Measurements from ENCODE around the gene DLL4. TPM values are rescaled to one million over a fixed set of nuclear protein-coding genes. Genes with fewer than 3 reads are reported as not detected.

Gene DLL4
- total and polyA plus RNA-seq, 2 donors (not counting 1 experiment from before 2014, with no cell fraction given), result 0.07 to 0.30 TPM

DNA sequence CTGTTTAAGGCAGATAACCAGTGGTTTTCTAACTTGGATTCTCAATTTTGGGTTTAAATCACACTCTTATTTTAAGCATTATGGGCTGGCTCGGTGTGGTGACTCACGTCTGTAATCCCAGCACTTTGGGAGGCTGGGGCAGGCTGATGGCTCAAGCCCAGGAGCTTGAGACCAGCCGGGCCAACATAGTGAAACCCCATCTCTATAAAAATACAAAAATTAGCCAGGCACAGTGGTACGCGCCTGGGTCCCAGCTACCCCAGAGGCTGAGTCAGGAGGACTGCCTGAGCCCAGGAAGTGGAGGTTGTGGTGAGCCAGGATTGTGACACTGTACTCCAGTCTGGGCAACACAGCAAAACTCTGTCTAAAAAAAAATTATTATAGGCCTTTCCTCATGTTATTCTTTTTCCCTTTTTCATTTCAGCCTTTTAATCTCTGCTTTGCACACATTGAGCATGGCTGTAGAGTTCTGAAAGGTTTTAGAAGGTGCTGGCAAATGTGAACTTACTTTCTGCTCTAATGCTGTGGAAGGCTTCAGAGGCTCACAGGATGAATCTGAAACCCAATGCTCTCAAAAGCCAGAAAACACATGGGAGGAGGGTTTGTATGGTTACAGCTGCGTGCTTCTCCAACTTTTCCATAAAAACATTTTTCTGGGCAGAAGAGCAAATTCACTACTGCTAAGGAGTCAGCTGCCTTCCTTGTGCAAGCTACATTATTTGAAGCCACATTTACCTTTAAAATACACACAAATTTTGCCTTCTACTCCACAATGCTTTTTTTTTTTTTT, 56.6 kb downstream of the DLL4 start:
- CTCF ChIA-PET, result interaction anchor here (0.7 kb wide), 1 partner anchor 81 kb away, joined by 4 read pairs; no protein-coding TSS in a partner anchor
- Mint-ChIP-seq H3K4me3 (no peak overlapping the region), H3K4me1 (no peaks in the 10 kb centered on the region), H3K9me3 (ENCODE audit: insufficient read depth) (no peaks in the 10 kb centered on the region), H3K27me3 (no peaks in the 10 kb centered on the region), H3K27ac (no peak overlapping the region)
- H3K9ac ChIP-seq (ENCODE audit: low read length), result no peak overlapping the region
- DNase-seq (no peak), ATAC-seq (ENCODE audit: low read depth) (no peak)
- intact Hi-C loops (cut with micrococcal nuclease), result loop anchor here (2.0 kb wide), 1 partner anchor 21 kb away; no protein-coding TSS in a partner anchor
- WGBS (ENCODE audit: insufficient coverage), result 93% methylated on average over 2 of the region's 6 CpGs
- POLR2A ChIA-PET, result interaction anchor here (1.1 kb wide), 1 partner anchor 80 kb away, joined by 11 read pairs; no protein-coding TSS in a partner anchor
- no peaks in the 10 kb centered on the region for H3K4me1 ChIP-seq (ENCODE audit: control insufficient read depth in 2 of 2, insufficient read depth in 2 of 2, low read length in 2 of 2)
- H3K36me3 ChIP-seq (replicated peaks in 1 of 2; ENCODE audit: control extremely low read depth in 1 of 2, control insufficient read depth in 1 of 2, extremely low read depth in 1 of 2, insufficient read depth in 2 of 2, low read length in 1 of 2), result peaks cover 4 to 87% of the 10 kb centered on the region in 2 experiments
- no peaks in the 10 kb centered on the region for H3K9me3 ChIP-seq (ENCODE audit: control extremely low read depth in 1 of 3, control insufficient read depth in 2 of 3, insufficient read depth in 1 of 3, low read length in 2 of 3)
- H3K27ac ChIP-seq (ENCODE audit: low read length in 2 of 2), result no peak overlapping the region
- no peak overlapping the region for H2AFZ ChIP-seq (ENCODE audit: insufficient read depth, low read depth, low read length, poor library complexity, severe bottlenecking)
- no peak overlapping the region for H3K4me3 ChIP-seq (ENCODE audit: control extremely low read depth in 1 of 5, extremely low read depth in 1 of 5, insufficient read depth in 1 of 5, low read depth in 2 of 5, low read length in 4 of 5)
- H4K20me1 ChIP-seq (ENCODE audit: control insufficient read depth, insufficient read depth, low read length, poor library complexity, severe bottlenecking), result no peaks in the 10 kb centered on the region
- H3K4me2 ChIP-seq (replicated peaks; ENCODE audit: low read depth, low read length, poor library complexity, severe bottlenecking), result no peak overlapping the region
- no peak for TF ChIP-seq EZH2 (IDR thresholded peaks at IDR 0.05; ENCODE audit: borderline replicate concordance, insufficient read depth, low read depth, low read length, poor library complexity, severe bottlenecking)
- TF ChIP-seq, protein P1, sequence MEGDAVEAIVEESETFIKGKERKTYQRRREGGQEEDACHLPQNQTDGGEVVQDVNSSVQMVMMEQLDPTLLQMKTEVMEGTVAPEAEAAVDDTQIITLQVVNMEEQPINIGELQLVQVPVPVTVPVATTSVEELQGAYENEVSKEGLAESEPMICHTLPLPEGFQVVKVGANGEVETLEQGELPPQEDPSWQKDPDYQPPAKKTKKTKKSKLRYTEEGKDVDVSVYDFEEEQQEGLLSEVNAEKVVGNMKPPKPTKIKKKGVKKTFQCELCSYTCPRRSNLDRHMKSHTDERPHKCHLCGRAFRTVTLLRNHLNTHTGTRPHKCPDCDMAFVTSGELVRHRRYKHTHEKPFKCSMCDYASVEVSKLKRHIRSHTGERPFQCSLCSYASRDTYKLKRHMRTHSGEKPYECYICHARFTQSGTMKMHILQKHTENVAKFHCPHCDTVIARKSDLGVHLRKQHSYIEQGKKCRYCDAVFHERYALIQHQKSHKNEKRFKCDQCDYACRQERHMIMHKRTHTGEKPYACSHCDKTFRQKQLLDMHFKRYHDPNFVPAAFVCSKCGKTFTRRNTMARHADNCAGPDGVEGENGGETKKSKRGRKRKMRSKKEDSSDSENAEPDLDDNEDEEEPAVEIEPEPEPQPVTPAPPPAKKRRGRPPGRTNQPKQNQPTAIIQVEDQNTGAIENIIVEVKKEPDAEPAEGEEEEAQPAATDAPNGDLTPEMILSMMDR (IDR thresholded peaks at IDR 0.05), result no peak
- no peaks in the 10 kb centered on the region for H3K27me3 ChIP-seq (replicated peaks in 1 of 4; ENCODE audit: control extremely low read depth in 1 of 4, control insufficient read depth in 3 of 4, insufficient read depth in 4 of 4, low read length in 3 of 4)
- no peaks in the 10 kb centered on the region for H3K79me2 ChIP-seq (ENCODE audit: control insufficient read depth, insufficient read depth, low read length)

DNA sequence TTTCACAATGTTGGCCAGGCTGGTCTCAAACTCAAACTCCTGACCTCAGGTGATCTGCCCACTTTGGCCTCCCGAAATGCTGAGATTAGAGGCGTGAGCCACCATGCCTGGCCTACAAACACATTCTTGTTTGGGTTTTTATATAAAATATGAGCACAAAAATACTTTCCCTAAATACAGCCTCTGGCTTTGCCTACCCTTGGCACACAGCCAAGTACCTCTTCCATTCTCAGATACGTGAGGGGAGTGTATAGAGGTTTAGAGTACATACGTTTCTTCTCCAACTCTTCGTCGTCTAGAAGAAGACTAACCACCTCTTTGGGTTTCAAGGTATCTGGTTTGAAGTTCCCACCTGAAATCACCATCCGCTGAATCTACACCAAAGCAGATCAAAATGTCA, 57.7 kb downstream of the DLL4 start:
- POLR2A ChIA-PET, result no interaction called here
- CTCF ChIA-PET, result no interaction called here

More for the DNA sequence above, 57.7 kb downstream of the DLL4 start:
- H3K4me3 ChIP-seq (ENCODE audit: control extremely low read depth in 1 of 5, extremely low read depth in 1 of 5, insufficient read depth in 1 of 5, low read depth in 2 of 5, low read length in 4 of 5), result no peak overlapping the region
- H3K27me3 ChIP-seq (replicated peaks in 1 of 4; ENCODE audit: control extremely low read depth in 1 of 4, control insufficient read depth in 3 of 4, insufficient read depth in 4 of 4, low read length in 3 of 4), result no peaks in the 10 kb centered on the region
- Mint-ChIP-seq H3K27ac (no peak overlapping the region), H3K4me1 (no peaks in the 10 kb centered on the region), H3K9me3 (ENCODE audit: insufficient read depth) (no peaks in the 10 kb centered on the region), H3K27me3 (no peaks in the 10 kb centered on the region), H3K4me3 (no peak overlapping the region)
- no peak overlapping the region for H3K9ac ChIP-seq (ENCODE audit: low read length)
- no peak for TF ChIP-seq EZH2 (IDR thresholded peaks at IDR 0.05; ENCODE audit: borderline replicate concordance, insufficient read depth, low read depth, low read length, poor library complexity, severe bottlenecking)
- TF ChIP-seq, protein P1 (IDR thresholded peaks at IDR 0.05), result no peak
- H3K9me3 ChIP-seq (ENCODE audit: control extremely low read depth in 1 of 3, control insufficient read depth in 2 of 3, insufficient read depth in 1 of 3, low read length in 2 of 3), result no peaks in the 10 kb centered on the region
- no peak overlapping the region for H2AFZ ChIP-seq (ENCODE audit: insufficient read depth, low read depth, low read length, poor library complexity, severe bottlenecking)
- no peaks in the 10 kb centered on the region for H3K79me2 ChIP-seq (ENCODE audit: control insufficient read depth, insufficient read depth, low read length)
- DNase-seq, result no peak
- no peak overlapping the region for H3K4me2 ChIP-seq (replicated peaks; ENCODE audit: low read depth, low read length, poor library complexity, severe bottlenecking)
- peaks cover 4 to 85% of the 10 kb centered on the region in 2 experiments for H3K36me3 ChIP-seq (replicated peaks in 1 of 2; ENCODE audit: control extremely low read depth in 1 of 2, control insufficient read depth in 1 of 2, extremely low read depth in 1 of 2, insufficient read depth in 2 of 2, low read length in 1 of 2)
- WGBS (ENCODE audit: insufficient coverage), result 100% methylated on average over 4 of the region's 7 CpGs
- H3K4me1 ChIP-seq (ENCODE audit: control insufficient read depth in 2 of 2, insufficient read depth in 2 of 2, low read length in 2 of 2), result no peaks in the 10 kb centered on the region
- intact Hi-C loops (cut with micrococcal nuclease), result no loop called here
- no peaks in the 10 kb centered on the region for H4K20me1 ChIP-seq (ENCODE audit: control insufficient read depth, insufficient read depth, low read length, poor library complexity, severe bottlenecking)
- H3K27ac ChIP-seq (ENCODE audit: low read length in 2 of 2), result no peak overlapping the region
- no peak for ATAC-seq (ENCODE audit: low read depth)
